ENCODE results near the gene CNIH2. TPM values are rescaled to one million over a fixed set of nuclear protein-coding genes. Genes with fewer than 3 reads are reported as not detected.

Gene CNIH2
- total and polyA plus RNA-seq, 2 experiments from 2014 or later, result 2.1 to 8.9 TPM

GRCh38 chr11:66268952-66269905, 8.7 kb upstream of the CNIH2 start:
- Histone ChIP-seq H3K9me3 (ENCODE audit: low read depth) (no peaks in the 10 kb centered on the region), H3K36me3 (peaks cover 24% of the 10 kb centered on the region), H3K4me1 (ENCODE audit: low read depth) (peaks cover 7% of the 10 kb centered on the region), H3K27ac (peak overlapping the region; percentile 97), H3K27me3 (no peaks in the 10 kb centered on the region), H3K4me3 (peak overlapping the region; percentile 90)
- DNase-seq (ENCODE audit: low read depth in 1 of 2, low spot score in 1 of 2), result peak; percentile 41 to 51
- TF ChIP-seq, protein P1, sequence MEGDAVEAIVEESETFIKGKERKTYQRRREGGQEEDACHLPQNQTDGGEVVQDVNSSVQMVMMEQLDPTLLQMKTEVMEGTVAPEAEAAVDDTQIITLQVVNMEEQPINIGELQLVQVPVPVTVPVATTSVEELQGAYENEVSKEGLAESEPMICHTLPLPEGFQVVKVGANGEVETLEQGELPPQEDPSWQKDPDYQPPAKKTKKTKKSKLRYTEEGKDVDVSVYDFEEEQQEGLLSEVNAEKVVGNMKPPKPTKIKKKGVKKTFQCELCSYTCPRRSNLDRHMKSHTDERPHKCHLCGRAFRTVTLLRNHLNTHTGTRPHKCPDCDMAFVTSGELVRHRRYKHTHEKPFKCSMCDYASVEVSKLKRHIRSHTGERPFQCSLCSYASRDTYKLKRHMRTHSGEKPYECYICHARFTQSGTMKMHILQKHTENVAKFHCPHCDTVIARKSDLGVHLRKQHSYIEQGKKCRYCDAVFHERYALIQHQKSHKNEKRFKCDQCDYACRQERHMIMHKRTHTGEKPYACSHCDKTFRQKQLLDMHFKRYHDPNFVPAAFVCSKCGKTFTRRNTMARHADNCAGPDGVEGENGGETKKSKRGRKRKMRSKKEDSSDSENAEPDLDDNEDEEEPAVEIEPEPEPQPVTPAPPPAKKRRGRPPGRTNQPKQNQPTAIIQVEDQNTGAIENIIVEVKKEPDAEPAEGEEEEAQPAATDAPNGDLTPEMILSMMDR (IDR thresholded peaks at IDR 0.05; ENCODE audit: low read depth, low read length), result peak; percentile 30

- Histone ChIP-seq H3K27ac (no peak overlapping the region), H3K4me3 (no peak overlapping the region), H3K27me3 (no peaks in the 10 kb centered on the region), H3K4me1 (ENCODE audit: low read depth) (peaks cover 7% of the 10 kb centered on the region), H3K36me3 (peaks cover 33% of the 10 kb centered on the region), H3K9me3 (ENCODE audit: low read depth) (no peaks in the 10 kb centered on the region)
- TF ChIP-seq, protein P1 (IDR thresholded peaks at IDR 0.05; ENCODE audit: low read depth, low read length), result no peak
- DNase-seq (ENCODE audit: low read depth in 1 of 2, low spot score in 1 of 2), result no peak
Observed at GRCh38 chr11:66271816-66272215, 6.2 kb upstream of the CNIH2 start.

DNA sequence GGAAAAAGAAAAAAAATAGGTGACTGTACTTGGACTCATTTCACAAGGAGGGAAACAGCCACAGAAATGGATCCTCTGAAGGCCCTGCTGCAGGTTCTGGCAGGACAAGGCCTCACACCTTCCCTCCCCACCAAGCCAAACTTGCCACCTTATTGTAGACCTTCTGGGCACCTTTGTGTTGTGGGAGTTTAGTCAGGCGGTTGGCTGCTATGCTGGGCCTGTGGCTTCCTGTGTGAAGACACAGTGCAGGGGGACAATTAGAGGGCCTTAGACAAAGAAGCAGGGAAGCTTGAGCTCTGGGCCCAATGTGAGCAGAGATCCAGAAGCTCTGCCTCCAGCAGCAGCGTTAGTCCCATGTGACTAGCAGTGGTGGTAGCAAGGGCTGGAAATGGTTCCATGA, 5.4 kb upstream of the CNIH2 start:
- Histone ChIP-seq H3K4me1 (ENCODE audit: low read depth) (peaks cover 7% of the 10 kb centered on the region), H3K27me3 (no peaks in the 10 kb centered on the region), H3K27ac (no peak overlapping the region), H3K9me3 (ENCODE audit: low read depth) (no peaks in the 10 kb centered on the region), H3K4me3 (no peak overlapping the region), H3K36me3 (peaks cover 33% of the 10 kb centered on the region)
- TF ChIP-seq, protein P1 (IDR thresholded peaks at IDR 0.05; ENCODE audit: low read depth, low read length), result no peak
- no peak for DNase-seq (ENCODE audit: low read depth in 1 of 2, low spot score in 1 of 2)

GRCh38 chr11:66274219-66274618, 3.8 kb upstream of the CNIH2 start:
- Histone ChIP-seq H3K36me3 (peaks cover 33% of the 10 kb centered on the region), H3K4me1 (ENCODE audit: low read depth) (peaks cover 6% of the 10 kb centered on the region), H3K4me3 (no peak overlapping the region), H3K9me3 (ENCODE audit: low read depth) (no peaks in the 10 kb centered on the region), H3K27ac (no peak overlapping the region), H3K27me3 (peaks cover 9% of the 10 kb centered on the region)
- no peak for DNase-seq (ENCODE audit: low read depth in 1 of 2, low spot score in 1 of 2)
- TF ChIP-seq, protein P1 (IDR thresholded peaks at IDR 0.05; ENCODE audit: low read depth, low read length), result no peak

DNA sequence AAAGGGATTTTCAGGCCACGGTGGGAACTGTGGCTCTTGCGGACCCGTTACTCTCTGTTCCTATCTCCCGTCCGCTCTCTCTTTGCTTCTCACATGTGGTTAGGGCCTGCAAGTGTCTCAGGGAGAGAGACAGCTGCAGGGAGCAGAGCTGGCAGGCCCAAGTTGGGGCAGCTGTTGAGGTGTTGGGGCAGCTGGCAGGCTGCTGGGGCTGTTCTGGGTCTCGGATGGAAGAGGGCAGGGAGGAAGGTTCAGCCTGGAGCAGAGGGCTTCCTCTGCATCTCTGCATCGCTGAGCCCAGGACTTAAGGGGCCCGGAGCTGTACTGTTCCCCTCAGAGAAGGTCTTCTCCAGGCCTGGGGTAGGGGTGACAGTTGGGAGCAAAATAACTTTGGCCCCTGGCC, 2.6 kb upstream of the CNIH2 start:
- Histone ChIP-seq H3K4me1 (ENCODE audit: low read depth) (no peaks in the 10 kb centered on the region), H3K4me3 (no peak overlapping the region), H3K36me3 (peaks cover 33% of the 10 kb centered on the region), H3K9me3 (ENCODE audit: low read depth) (no peaks in the 10 kb centered on the region), H3K27ac (no peak overlapping the region), H3K27me3 (peaks cover 13% of the 10 kb centered on the region)
- DNase-seq (ENCODE audit: low read depth in 1 of 2, low spot score in 1 of 2), result no peak
- TF ChIP-seq, protein P1 (IDR thresholded peaks at IDR 0.05; ENCODE audit: low read depth, low read length), result no peak
